ENCODE measurements around the gene PLIN3.

- TF ChIP-seq CTCF (IDR thresholded peaks at IDR 0.05; ENCODE audit: low read length): no peak
- no peak for TF ChIP-seq EZH2 (IDR thresholded peaks at IDR 0.05; ENCODE audit: borderline replicate concordance, low read length)
Observed at GRCh38 chr19:4867534-4868285, at the start of gene PLIN3.

Measured in OCI-LY1 (cell line).